ENCODE results near the gene TNFRSF4.

Gene TNFRSF4

DNA sequence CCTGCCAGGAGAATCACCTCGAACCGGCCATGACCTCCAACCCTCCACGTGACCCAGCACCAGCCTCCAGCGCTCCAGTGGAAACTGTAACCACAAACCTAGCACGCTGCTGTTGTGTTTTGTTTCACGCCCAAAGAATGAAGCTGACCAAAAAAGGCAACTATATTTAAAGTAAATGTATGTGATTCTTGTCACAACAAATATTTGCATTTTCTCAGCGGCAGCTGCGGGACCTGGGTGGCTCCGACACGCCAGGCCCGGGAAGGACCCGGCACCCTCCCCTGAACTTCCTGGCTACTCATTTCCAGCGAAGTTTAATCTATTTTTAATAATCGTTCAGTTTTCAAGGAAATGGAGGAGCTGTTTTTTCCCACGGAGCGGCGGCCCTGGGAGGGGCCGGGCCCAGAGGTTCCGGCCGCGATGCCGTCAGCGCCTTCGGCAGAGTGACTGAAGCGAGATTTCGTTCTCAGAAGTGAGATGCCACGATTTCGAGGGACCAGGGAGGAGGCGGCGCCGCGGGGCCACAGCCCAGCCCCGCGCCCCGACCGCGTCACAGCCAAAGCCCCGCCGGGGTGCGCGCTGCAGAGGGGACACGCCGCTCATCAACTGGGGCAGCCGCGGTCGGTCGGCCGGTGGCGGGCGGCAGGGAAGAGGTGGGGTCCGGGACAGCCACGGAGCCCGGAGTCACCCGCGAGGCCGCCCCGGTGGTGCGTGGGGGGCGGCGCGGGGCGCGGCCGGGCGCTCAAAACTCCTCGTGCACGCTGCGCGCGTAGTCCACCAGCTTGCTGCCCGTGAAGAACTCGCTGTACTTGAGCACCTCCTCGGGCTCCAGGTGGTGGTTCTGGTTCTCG lies 3.0 kb upstream of the TNFRSF4 start:
- peak; percentile 46 for DNase-seq

DNA sequence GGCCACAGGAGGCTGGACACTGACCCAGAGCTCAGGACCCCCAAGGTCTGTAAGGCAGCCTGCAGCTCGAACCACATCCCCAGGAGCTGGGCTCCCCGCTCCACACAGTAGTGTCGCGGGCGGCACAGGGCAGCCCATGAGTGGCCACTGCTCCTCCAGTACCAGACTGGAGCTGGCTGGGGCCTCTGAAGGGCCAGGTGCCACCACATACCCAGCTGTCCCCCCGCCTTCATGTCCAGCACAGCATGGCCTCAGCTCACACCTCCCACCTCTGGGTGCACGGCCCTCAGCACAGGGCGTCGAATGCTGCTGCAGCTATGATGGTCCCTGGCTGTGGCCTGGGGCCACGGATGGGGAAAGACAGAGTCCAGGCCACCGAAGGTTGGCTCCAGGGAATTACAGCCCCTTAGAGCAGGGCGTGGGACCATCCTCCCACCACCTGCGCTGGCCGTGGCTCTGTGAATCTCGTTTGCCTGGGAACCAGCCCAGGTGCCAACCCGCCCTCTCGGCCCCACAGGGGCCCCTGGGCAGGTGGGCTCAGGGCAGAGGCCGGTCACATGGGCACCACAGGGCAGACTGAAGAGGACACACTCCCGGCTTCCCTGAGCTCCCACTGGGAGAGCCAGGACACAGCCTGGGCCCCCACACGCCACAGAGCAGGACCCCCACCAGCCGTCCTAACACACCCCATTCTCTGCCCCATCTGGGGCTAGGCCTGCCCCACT lies 2.1 kb upstream of the TNFRSF4 start:
- no peak for DNase-seq

- no peak for DNase-seq
Measured at GRCh38 chr1:1215080-1215676, 1.2 kb upstream of the TNFRSF4 start.

- peak; percentile 33 for DNase-seq
Measured at GRCh38 chr1:1212780-1213344, 1.1 kb downstream of the TNFRSF4 start.

GRCh38 chr1:1211541-1212441 lies 2.2 kb downstream of the TNFRSF4 start:
- DNase-seq: peak; percentile 2

DNA sequence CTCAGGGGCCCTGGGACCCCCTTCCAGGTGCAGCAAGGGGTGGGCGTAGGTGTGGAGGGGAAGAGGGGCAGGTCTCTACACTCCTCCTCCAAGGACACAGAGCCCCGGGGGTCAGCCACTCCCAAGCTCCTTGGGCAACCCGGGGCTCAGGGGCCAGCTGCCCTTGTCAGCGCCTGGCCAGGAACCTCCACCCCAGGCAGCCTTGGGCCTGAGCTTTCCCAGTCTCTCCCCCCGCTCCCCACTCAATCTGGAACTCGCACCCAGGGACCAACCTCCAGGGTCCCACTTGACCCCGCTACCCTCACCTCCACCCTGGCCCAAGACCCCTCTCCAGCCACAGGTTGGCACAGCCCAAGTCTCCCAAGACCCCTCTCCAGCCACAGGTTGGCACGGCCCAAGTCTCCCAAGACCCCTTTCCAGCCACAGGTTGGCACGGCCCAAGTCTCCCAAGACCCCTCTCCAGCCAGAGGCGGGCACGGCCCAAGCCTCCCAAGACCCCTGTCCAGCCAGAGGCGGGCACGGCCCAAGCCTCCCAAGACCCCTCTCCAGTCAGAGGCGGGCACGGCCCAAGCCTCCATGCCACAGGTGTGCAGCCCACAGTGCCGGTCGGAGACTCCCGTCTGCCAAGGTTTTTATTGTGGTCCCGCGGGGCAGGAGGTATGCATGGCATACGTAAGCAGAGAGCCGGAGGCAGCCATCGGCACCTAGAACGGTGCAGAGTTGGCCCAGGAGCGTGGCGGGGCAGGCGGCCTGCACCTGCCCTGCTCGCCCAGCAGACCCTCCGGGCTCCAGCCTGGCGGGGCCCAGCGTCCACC lies 3.0 kb downstream of the TNFRSF4 start:
- no peak for DNase-seq

DNA sequence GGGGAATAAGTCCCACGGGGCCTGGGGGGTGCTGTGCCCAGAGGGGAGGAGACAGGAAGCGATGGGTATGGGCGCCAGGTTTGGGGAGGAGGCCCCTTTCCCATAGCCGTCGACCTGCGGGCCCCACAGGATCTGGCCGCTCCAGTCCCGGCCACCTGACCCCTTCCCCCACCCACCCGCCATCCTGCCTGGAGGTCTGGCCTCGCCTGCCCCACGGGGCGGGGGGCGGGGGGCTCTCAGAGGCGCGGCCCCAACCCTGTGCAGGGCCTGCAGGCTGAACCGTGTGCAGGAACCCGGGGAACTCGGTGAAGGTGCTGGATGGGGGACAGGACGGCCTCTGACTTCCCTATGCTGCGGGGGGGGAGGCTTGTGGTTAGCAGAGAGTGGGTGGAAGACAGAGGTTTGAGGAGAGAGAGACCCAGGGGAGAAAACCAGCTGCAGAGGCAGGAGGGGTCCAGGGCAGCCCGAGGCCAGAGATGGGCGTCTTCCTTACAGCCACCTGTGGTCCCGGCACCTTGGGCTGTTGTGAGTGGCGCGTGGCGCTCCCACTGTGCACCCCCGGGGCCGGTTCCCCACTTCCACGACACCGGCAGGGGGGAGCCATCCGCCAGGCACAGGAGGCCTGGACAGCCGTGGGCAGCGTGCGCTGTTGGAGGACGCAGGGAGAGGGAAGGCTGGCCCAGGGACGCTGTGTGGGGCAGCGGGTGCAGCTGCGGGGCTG lies 5.1 kb downstream of the TNFRSF4 start:
- peak; percentile 34 for DNase-seq

DNA sequence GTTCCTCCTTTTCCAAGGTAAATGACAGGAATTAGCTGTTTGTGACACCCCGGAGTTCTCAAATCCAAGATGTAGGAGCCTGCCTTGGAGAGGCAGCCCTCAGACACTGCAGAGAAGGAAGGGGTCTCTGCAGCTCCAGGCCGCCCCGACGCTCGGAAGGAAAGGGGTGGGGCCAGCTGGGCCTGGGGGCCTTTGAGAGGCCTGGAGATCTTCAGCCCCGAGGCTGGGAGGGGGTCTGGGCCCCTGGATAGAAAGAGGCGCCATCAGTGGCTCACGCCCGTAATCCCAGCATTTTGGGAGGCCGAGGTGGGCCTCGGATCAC lies 6.4 kb downstream of the TNFRSF4 start:
- DNase-seq: no peak

GRCh38 chr1:1206966-1207531 lies 6.9 kb downstream of the TNFRSF4 start:
- peak; percentile 1 for DNase-seq

GRCh38 chr1:1206376-1206965 lies 7.5 kb downstream of the TNFRSF4 start, which contains the start of gene TNFRSF18:
TSS of gene TNFRSF18 (minus strand) at chr1:1206592. CDS start at chr1:1206571, 21 bp downstream.
- peak; percentile 22 for DNase-seq

GRCh38 chr1:1205769-1206375 lies 8.1 kb downstream of the TNFRSF4 start:
- peak; percentile 2 for DNase-seq

GRCh38 chr1:1204998-1205768 lies 8.8 kb downstream of the TNFRSF4 start:
- DNase-seq: peak; percentile 3

DNA sequence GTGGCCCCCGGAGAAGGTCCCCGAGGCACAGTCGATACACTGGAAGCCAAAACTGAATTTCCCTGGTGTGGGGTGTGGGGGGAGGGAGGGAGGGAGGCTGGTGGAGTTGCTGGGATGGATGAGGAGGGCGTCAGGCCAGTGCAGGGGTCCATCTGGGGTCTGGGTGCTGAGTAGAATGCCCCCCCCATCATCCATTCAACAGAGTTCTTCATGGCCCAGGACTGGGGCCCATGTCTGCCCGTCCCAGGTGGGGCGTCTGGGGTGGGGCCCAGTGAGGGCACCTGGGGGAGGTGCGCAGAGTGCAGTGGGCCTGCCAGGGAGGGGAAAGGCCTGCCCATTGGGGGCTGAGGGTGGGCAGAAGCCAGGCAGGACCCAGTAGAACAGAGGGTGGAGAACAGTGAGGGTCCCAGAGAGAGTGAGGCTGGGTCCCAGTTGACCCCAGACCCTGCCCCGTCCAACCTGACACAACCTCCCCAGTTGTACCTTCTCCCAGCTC lies 9.5 kb downstream of the TNFRSF4 start:
- DNase-seq: no peak

GRCh38 chr1:1203561-1204424 lies 10.2 kb downstream of the TNFRSF4 start:
- peak; percentile 1 for DNase-seq

- peak; percentile 1 for DNase-seq
Measured at GRCh38 chr1:1202831-1203560, 11.0 kb downstream of the TNFRSF4 start.

Measured in effector CD4-positive, alpha-beta T cell (primary cell).